ENCODE measurements around the gene GPBP1L1. TPM values are rescaled to one million over a fixed set of nuclear protein-coding genes. Genes with fewer than 3 reads are reported as not detected.

The GPBP1L1 gene
- total and polyA plus RNA-seq, 9 of the 15 experiments (the other 6 are each of a cell fraction or from before 2014, with no cell fraction given) = 86.0 to 216 (median 138) TPM

DNA sequence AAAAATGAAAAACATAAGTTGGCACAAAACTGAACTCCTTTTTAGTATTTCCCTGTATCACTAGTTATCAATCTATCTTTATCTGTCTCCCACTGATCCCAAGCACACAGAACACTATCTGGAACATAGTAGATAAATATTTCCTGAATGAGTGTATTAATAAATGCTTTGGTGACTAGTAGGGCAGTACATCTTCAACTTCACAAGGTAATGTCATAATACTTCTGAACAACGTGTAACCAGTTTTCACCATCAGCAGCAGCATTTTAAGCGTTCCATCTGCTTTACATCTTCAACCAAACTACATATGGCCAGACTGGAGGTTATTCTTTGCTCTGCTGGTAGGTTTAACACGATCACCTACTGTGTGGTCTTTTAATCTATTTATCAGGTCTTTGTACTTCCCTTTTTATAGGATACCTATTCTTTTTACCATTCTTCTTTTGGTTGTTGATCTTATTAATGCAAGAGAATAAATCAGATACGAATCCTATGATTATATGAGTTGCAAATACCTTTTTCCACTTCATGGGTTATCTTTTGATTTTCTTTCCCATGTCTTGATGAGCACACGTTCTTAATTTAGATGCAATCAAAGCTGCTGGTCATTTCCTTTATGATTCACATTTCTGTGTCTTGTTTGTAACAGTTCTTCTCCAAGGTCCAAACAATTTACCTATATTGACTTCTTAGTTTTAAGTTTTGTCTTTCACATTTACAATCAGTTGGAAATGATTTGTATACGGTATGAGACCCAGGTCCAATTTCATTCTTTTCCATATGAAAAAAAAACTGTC lies 16.3 kb downstream of the GPBP1L1 start:
- ChIA-PET POLR2A (interaction anchor here (0.6 to 8.9 kb wide), 7 partner anchors 9 to 135 kb away, joined by 3 to 95 read pairs (median 5); partner anchors contain the start of gene GPBP1L1), CTCF (ENCODE audit: low intra/inter-chr PET ratio) (no interaction called here)
- Histone ChIP-seq H3K27ac (ENCODE audit: extremely low read depth, low read depth, low read length) (no peak overlapping the region), H3K4me2 (ENCODE audit: insufficient read depth, low read length) (no peak overlapping the region), H3K36me3 (ENCODE audit: control insufficient read depth, insufficient read depth, low read length) (peaks cover 46% of the 10 kb centered on the region; the same call in 2 of the 3 replicates), H3K4me1 (replicated peaks in 1 of 2; ENCODE audit: control insufficient read depth in 2 of 2, insufficient read depth in 2 of 2, low read length in 2 of 2) (peaks cover 0 to 3% of the 10 kb centered on the region in 2 experiments; a peak in 1 of 5 replicates), H3K27me3 (ENCODE audit: control insufficient read depth in 2 of 2, insufficient read depth in 2 of 2, low read length in 2 of 2) (no peaks in the 10 kb centered on the region), H3K4me3 (no peak overlapping the region), H3K9me1 (ENCODE audit: control insufficient read depth, insufficient read depth, low read length) (no peaks in the 10 kb centered on the region), H3K9ac (ENCODE audit: insufficient read depth in 1 of 2, low read depth in 2 of 2, low read length in 2 of 2) (no peak overlapping the region), H4K20me1 (replicated peaks; ENCODE audit: control insufficient read depth, insufficient read depth, low read length) (peaks cover 11% of the 10 kb centered on the region), H2AFZ (ENCODE audit: low read depth, low read length) (no peak overlapping the region), H3K9me3 (replicated peaks; ENCODE audit: control insufficient read depth, insufficient read depth, low read depth, low read length) (no peaks in the 10 kb centered on the region), H3K79me2 (ENCODE audit: control insufficient read depth, insufficient read depth, low read length) (peaks cover 98% of the 10 kb centered on the region)
- TSS peak; percentile 4 for BruUV-seq (replicated peaks)
- no peak for ATAC-seq
- TF ChIP-seq ZNF224 (CRISPR knock-in tag; IDR thresholded peaks at IDR 0.05) = no peak
- 0 out of 2 replicates have a peak, but pooled peaks have one; percentile 18 for TF ChIP-seq ZKSCAN1 (IDR thresholded peaks at IDR 0.05; ENCODE audit: low read depth, low read length)
- DNase-seq (ENCODE audit: extremely low read depth in 1 of 4, low spot score in 3 of 4) = no peak
- intact Hi-C loops (cut with micrococcal nuclease) = no loop called here
- 66% methylated on average over 6 of the region's 6 CpGs for WGBS (ENCODE audit: insufficient coverage, low coverage, missing lambda C conversion rate)
- in situ Hi-C loops (cut with MboI) = no loop called here
- no peak for FAIRE-seq

DNA sequence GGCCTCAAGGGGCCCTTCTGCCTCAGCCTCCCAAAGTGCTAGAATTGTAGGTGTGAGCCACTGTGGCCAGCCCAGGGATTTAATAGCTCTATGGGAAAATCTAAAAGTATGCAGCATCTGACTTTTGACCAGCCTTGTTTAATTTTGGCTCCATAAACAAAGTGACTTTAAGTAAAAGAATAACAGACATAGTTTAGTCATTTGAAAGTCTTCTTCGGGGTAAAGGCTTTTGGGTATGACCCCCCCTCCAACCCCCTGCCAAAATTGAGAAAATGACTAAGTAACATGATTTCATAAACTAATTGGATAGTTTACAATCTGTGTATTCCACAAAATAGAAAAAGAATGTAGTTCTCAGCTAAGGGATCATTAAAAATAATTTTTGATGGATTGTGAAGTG lies 17.0 kb downstream of the GPBP1L1 start:
- WGBS (ENCODE audit: insufficient coverage, low coverage, missing lambda C conversion rate) = 67% methylated on average over 1 of the region's 1 CpG
- Histone ChIP-seq H3K36me3 (ENCODE audit: control insufficient read depth, insufficient read depth, low read length) (peaks cover 41% of the 10 kb centered on the region; the same call in 2 of the 3 replicates), H3K9me1 (ENCODE audit: control insufficient read depth, insufficient read depth, low read length) (no peaks in the 10 kb centered on the region), H3K27me3 (ENCODE audit: control insufficient read depth in 2 of 2, insufficient read depth in 2 of 2, low read length in 2 of 2) (no peaks in the 10 kb centered on the region), H3K9me3 (replicated peaks; ENCODE audit: control insufficient read depth, insufficient read depth, low read depth, low read length) (no peaks in the 10 kb centered on the region), H3K79me2 (ENCODE audit: control insufficient read depth, insufficient read depth, low read length) (peaks cover 99% of the 10 kb centered on the region), H3K4me1 (replicated peaks in 1 of 2; ENCODE audit: control insufficient read depth in 2 of 2, insufficient read depth in 2 of 2, low read length in 2 of 2) (0 out of 5 replicates have a peak, but pooled peaks cover 0 to 3% of the 10 kb centered on the region in 2 experiments), H3K4me2 (ENCODE audit: insufficient read depth, low read length) (no peak overlapping the region), H4K20me1 (replicated peaks; ENCODE audit: control insufficient read depth, insufficient read depth, low read length) (peaks cover 11% of the 10 kb centered on the region), H3K27ac (ENCODE audit: extremely low read depth, low read depth, low read length) (no peak overlapping the region), H2AFZ (ENCODE audit: low read depth, low read length) (no peak overlapping the region), H3K9ac (ENCODE audit: insufficient read depth in 1 of 2, low read depth in 2 of 2, low read length in 2 of 2) (no peak overlapping the region), H3K4me3 (no peak overlapping the region)
- in situ Hi-C loops (cut with MboI) = no loop called here
- ATAC-seq = no peak
- ChIA-PET POLR2A (interaction anchor here (0.6 to 1.9 kb wide), 4 partner anchors 9 to 136 kb away, joined by 3 to 7 read pairs (median 6); partner anchors contain the start of gene GPBP1L1), CTCF (ENCODE audit: low intra/inter-chr PET ratio) (no interaction called here)
- no peak for FAIRE-seq
- DNase-seq (ENCODE audit: extremely low read depth in 1 of 4, low spot score in 3 of 4) = no peak
- intact Hi-C loops (cut with micrococcal nuclease) = no loop called here
- no TSS peak for BruUV-seq (replicated peaks)
- no peak for TF ChIP-seq ARNT (IDR thresholded peaks at IDR 0.05)
- TF ChIP-seq, protein P1, sequence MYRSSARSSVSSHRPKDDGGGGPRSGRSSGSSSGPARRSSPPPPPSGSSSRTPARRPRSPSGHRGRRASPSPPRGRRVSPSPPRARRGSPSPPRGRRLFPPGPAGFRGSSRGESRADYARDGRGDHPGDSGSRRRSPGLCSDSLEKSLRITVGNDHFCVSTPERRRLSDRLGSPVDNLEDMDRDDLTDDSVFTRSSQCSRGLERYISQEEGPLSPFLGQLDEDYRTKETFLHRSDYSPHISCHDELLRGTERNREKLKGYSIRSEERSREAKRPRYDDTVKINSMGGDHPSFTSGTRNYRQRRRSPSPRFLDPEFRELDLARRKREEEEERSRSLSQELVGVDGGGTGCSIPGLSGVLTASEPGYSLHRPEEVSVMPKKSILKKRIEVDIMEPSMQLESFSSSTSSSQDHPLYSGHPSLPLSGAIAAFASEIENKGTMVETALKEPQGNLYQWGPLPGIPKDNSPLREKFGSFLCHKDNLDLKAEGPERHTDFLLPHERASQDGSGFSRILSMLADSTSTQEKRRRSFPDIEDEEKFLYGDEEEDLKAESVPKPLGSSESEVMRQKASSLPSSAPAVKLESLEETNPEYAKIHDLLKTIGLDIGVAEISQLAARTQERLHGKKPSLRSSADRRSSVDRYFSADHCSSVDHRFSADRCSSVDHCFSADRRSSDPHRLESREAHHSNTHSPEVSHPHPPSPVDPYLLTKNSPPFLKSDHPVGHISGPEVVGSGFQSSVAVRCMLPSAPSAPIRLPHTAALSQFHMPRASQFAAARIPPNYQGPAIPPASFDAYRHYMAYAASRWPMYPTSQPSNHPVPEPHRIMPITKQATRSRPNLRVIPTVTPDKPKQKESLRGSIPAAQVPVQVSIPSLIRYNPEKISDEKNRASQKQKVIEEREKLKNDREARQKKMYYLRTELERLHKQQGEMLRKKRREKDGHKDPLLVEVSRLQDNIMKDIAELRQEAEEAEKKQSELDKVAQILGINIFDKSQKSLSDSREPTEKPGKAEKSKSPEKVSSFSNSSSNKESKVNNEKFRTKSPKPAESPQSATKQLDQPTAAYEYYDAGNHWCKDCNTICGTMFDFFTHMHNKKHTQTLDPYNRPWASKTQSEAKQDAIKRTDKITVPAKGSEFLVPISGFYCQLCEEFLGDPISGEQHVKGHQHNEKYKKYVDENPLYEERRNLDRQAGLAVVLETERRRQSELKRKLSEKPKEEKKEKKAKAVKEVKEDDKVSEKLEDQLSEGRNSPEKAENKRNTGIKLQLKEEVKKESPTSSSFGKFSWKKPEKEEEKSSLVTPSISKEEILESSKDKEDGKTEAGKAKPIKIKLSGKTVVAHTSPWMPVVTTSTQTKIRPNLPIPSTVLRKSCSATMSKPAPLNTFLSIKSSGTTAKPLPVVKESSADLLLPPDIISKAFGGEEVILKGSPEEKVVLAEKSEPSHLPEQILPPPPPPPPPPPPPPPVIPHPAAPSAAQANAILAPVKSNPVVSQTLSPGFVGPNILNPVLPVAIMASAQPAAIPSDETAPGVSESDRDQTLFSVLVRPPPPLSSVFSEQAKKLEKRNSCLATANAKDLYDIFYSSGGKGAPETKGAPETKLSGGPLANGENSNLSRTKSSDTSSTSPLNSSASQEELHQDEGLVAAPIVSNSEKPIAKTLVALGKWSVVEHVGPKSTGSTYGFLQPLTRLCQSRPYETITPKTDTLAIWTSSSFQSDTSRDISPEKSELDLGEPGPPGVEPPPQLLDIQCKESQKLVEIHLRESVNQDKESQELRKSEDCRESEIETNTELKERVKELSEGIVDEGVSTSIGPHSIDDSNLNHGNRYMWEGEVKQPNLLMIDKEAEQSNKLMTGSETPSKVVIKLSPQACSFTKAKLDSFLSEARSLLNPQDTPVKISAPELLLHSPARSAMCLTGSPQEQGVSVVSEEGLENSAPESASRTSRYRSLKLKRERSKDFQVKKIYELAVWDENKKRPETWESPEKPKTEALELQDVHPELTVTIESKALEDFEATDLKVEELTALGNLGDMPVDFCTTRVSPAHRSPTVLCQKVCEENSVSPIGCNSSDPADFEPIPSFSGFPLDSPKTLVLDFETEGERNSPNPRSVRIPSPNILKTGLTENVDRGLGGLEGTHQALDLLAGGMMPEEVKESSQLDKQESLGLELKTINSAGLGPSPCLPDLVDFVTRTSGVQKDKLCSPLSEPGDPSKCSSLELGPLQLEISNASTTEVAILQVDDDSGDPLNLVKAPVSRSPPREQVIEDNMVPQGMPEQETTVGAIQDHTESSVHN (IDR thresholded peaks at IDR 0.05; ENCODE audit: borderline replicate concordance in 1 of 2, low read depth in 1 of 2) = no peak

Measured in K562 (cell line).